ENCODE measurements around the gene JTB.
"Not testable (repeated sequence)": the region's sequence is repeated elsewhere in the genome, so short reads cannot be mapped to it uniquely, and the experiment has no call there.

JTB gene

DNA sequence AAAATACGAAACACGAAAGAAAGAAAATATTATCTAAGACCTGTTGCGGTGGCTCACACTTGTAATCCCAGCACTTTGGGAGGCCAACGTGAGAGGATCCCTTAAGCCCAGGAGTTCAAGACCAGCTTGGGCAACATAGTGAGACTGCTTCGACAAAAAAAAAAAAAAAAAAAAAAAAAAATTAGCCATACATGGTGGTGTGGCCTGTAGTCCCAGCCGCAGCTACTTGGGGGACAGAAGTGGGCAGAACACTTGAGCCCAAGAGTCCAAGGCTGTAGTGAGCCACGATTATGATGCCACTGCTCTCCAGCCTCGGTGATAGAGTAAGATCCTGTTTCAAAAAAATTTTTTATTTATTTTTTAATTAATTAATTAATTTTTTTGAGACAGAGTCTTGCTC is 10.1 kb upstream of the JTB start:
- H3K9ac ChIP-seq (ENCODE audit: low read depth, low read length) = no peak overlapping the region
- no peaks in the 10 kb centered on the region for H3K9me3 ChIP-seq (ENCODE audit: control insufficient read depth, insufficient read depth, low read length)
- peaks cover 16% of the 10 kb centered on the region for H3K4me1 ChIP-seq (ENCODE audit: insufficient read depth, low read length)
- H3K36me3 ChIP-seq (ENCODE audit: insufficient read depth, low read length) = peaks cover 16% of the 10 kb centered on the region

DNA sequence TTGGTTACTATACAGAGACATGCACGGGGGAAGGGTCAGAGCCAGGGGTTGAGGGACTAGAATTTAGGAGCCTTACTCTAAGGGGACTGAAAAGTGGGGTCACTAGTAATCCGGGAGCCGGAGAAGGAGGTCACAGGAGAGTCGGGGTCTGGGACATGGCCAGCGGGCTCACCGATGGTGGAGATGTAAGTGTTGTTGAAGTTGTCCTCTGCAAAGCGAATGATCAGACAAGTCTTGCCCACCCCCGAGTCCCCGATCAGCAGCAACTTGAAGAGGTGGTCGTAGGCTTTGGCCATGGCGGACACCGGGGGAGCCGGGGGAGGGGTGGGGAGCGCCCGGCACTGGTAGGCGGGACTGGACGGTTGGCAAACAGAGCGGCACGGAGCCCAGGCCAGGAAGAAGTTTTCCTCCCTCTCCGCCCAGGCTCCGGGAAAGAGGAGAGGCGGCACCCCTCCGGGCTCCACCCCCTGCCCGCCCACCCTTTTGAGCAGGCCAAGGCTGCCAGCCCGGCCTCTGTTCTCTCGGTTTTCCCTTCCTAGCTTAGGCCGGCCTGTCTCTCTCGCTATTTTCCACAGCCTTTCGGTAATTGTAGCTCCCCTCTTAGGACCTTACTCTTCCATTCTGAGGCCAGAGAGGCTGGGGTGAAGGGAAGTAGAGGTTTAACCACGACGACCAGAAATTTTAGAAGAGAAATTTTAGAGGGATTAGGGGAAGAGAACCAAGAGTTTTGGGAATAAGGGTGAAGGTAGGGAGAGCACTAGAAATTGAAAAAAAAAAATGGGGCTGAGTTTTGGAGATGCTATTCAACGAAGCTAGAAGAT is 8.7 kb upstream of the JTB start, which contains the start of gene RAB13:
TSS of gene RAB13 (minus strand) at position 399 of the 821 bp plus-strand sequence. CDS start at position 296, 103 bp downstream.
- Histone ChIP-seq H3K36me3 (ENCODE audit: insufficient read depth, low read length) (peaks cover 8% of the 10 kb centered on the region), H3K9ac (ENCODE audit: low read depth, low read length) (peak within 1 kb of the TSS; percentile 81), H3K9me3 (ENCODE audit: control insufficient read depth, insufficient read depth, low read length) (no peaks in the 10 kb centered on the region), H3K4me1 (ENCODE audit: insufficient read depth, low read length) (peaks cover 11% of the 10 kb centered on the region)

DNA sequence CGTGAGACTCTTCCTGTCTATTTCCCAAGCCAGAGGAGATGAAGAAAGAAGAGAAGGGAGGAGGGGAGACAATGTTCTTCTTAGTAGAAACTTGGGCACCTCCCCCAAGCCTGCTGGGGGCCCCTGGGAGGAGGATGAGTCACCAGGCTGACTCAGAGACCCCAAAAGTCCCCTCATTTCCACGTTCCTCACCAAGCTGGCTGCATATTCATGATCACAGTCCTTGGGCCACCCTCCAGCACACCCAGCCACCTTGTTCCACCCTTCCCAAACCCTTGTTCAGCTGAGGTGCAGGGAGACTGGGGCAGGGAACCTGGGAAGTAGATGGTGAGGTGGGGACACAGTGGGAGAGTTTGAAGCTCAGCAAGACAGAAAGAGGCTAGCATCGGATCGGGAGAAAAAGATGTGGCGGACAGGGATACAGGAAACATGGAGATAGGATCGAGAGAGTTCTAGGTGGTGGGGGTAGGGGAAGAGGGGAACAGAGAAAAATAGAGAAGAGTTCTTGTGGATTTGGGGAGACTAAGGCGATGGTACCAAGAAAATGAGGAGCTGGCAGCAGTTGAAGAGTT is 8.0 kb upstream of the JTB start:
- Histone ChIP-seq H3K4me1 (ENCODE audit: insufficient read depth, low read length) (peaks cover 11% of the 10 kb centered on the region), H3K9me3 (ENCODE audit: control insufficient read depth, insufficient read depth, low read length) (no peaks in the 10 kb centered on the region), H3K9ac (ENCODE audit: low read depth, low read length) (peak overlapping the region; percentile 81), H3K36me3 (ENCODE audit: insufficient read depth, low read length) (peaks cover 7% of the 10 kb centered on the region)

DNA sequence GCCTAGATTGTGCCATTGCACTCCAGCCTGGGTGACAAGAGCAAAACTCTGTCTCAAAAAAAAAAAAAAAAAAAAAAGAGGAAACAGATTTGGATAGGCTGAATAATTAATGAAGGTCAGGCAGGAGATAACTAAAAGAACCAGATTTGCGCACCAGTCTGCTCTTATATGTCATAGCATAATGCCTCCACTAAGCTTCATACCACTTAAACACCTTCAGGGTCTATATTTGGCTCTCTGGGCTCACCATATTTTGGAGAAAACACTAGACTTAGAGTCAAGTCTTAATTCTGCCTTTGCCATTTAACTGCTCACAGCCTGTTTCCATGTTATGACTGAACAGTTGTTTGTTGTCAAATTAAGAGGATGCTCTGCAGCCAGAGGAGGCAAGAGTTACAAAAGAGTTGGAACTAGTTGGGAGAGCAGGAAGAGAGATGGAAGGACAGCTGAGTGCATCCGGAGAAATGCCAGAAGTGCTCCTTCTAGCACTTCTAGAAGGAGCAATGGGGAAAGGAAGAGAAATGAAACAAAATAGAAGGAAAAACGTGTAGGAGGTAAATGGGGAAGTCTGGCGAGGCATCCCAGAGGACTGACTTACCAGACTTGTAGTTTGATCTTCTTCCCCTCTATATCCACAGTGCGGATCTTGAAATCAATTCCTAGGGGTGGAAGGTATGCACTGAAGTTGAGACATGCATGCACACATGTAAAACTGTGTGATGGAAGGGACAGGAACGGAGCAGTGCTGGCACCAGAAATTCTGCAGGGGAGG is 6.8 kb upstream of the JTB start:
- H3K9ac ChIP-seq (ENCODE audit: low read depth, low read length) = peak overlapping the region; percentile 81
- peaks cover 11% of the 10 kb centered on the region for H3K4me1 ChIP-seq (ENCODE audit: insufficient read depth, low read length)
- no peaks in the 10 kb centered on the region for H3K9me3 ChIP-seq (ENCODE audit: control insufficient read depth, insufficient read depth, low read length)
- H3K36me3 ChIP-seq (ENCODE audit: insufficient read depth, low read length) = peaks cover 7% of the 10 kb centered on the region

DNA sequence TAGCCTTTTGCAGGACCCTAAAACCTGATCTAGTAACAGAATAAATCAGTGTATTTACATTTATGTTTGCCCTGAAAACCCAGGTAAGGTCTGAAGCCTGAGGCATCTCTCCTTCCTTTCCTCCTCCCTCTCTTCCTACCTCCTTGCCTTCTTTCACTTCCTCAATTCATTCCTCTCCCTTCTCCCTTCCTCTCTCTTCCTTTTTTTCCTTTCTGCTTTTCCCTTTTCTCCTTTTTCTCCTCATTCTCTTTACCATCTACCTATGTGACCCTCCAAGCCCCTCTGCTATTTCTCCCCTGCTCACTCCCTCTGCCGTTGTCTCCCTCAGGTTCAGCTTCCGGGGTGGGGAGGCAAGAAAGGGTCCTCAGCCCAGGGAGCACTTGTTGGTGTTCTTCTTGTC is 4.3 kb upstream of the JTB start:
- peaks cover 11% of the 10 kb centered on the region for H3K4me1 ChIP-seq (ENCODE audit: insufficient read depth, low read length)
- H3K9ac ChIP-seq (ENCODE audit: low read depth, low read length); H3K9me3 ChIP-seq (ENCODE audit: control insufficient read depth, insufficient read depth, low read length); H3K36me3 ChIP-seq (ENCODE audit: insufficient read depth, low read length): not testable (repeated sequence)

DNA sequence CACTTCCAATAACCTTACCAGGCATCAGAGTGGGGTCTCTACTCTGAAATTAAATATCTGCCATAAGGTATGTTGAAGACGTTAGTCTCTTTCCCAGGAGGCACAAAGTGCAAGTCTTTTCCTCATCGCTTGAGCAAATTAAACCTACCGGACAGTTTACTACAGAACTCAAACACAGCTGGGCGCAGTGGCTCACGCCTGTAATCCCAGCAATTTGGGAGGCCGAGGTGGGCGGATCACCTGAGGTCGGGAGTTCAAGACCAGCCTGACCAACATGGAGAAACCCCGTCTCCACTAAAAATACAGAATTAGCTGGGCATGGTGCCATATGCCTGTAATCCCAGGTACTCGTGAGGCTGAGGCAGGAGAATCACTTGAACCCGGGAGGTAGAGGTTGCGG is 1.6 kb upstream of the JTB start:
- H3K36me3 ChIP-seq (ENCODE audit: insufficient read depth, low read length); H3K9ac ChIP-seq (ENCODE audit: low read depth, low read length); H3K4me1 ChIP-seq (ENCODE audit: insufficient read depth, low read length); H3K9me3 ChIP-seq (ENCODE audit: control insufficient read depth, insufficient read depth, low read length): not testable (repeated sequence)

DNA sequence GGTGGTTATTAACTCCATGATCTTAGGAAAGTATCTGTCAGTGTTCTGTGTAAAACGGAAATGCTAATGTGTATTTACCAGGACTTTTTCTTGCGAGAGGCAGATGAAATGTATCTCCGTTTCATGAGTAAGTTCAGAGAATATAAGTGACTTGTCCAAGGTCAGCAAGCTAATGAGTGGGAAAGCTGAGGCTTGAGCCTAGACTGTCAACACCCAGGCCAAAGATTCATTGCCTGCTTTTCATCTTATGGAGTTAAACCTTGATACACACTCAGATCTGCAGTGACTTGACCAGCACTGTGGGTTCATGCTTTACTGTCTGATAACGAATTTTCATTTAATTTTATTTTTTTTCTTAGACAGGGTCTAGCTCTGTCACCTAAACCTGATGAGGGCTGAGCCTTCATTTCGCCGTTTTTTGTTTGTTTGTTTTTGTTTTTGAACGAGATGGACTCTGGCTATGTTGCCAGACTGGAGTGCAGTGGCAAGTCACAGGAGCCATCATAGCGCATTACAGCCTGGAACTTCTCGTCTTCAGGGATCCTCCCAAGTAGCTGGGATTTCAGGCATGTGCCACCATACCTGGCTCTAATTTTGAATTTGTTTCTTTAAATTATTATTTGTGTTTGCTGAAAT is 918 bp upstream of the JTB start:
- Histone ChIP-seq H3K9me3 (ENCODE audit: control insufficient read depth, insufficient read depth, low read length) (no peaks in the 10 kb centered on the region), H3K36me3 (ENCODE audit: insufficient read depth, low read length) (peaks cover 7% of the 10 kb centered on the region), H3K4me1 (ENCODE audit: insufficient read depth, low read length) (no peaks in the 10 kb centered on the region), H3K9ac (ENCODE audit: low read depth, low read length) (peak overlapping the region; percentile 78; the same call in 1 of the 2 replicates)

DNA sequence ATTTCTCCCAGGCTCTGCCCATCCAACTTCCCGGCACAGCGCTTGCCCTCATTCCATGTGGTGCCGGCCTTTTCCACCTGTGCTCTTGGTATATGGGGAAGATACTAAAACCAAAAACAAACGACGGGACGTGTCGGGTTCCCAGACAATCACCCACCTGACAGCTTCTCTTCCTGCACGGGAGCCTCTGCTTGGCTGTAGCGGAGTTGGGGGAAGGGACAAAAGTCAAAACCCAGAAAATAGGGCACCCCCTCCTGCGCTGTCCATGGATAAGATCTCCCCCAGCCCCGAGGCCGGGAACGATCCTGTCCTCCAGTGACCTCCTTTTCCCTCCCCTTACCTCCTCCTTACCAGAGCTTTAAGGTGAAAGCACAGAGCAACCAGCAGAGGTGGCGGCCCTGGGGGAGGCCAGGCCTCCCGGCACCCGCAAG is 640 bp downstream of the JTB start:
- Histone ChIP-seq H3K9ac (ENCODE audit: low read depth, low read length) (peak overlapping the region; percentile 78), H3K4me1 (ENCODE audit: insufficient read depth, low read length) (no peaks in the 10 kb centered on the region), H3K9me3 (ENCODE audit: control insufficient read depth, insufficient read depth, low read length) (no peaks in the 10 kb centered on the region), H3K36me3 (ENCODE audit: insufficient read depth, low read length) (peaks cover 6% of the 10 kb centered on the region; the same call in 1 of the 2 replicates)

DNA sequence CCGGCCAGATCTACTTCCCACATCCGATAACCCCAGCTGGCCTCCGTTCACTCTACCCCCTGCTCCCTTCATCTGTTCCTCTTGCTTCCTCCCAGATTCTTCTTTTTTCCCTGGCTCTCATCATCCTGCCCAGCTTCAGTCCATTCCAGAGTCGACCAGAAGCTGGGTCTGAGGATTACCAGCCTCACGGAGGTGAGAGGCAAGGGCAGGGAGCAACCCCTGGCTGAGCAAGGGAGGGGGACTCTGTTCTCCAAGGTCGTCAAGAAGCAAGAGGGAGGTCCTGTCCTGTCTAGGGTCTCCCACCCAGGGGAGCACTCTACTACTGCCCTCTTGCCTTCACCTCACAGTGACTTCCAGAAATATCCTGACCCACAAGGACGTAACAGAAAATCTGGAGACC is 3.9 kb downstream of the JTB start:
- Histone ChIP-seq H3K9me3 (ENCODE audit: control insufficient read depth, insufficient read depth, low read length) (no peaks in the 10 kb centered on the region), H3K4me1 (ENCODE audit: insufficient read depth, low read length) (peaks cover 2% of the 10 kb centered on the region; the same call in 1 of the 2 replicates), H3K36me3 (ENCODE audit: insufficient read depth, low read length) (0 out of 2 replicates have a peak, but pooled peaks cover 2% of the 10 kb centered on the region), H3K9ac (ENCODE audit: low read depth, low read length) (no peak overlapping the region)

DNA sequence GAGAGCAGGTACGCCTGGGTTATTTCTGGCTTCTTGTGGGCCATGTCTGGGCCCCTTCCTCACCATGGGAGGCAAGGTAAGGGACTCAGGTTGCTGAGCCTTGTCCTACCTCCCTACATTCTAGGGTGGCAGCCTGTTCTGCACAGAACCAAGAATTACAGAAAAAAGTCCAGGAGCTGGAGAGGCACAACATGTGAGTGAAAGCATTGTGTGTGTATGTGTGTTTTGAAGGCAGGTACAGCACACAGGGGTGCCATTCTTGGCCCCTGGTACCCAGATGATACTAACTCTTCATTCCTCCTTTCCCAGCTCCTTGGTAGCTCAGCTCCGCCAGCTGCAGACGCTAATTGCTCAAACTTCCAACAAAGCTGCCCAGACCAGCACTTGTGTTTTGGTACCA is 4.4 kb downstream of the JTB start:
- peaks cover 4% of the 10 kb centered on the region; the same call in 1 of the 2 replicates for H3K4me1 ChIP-seq (ENCODE audit: insufficient read depth, low read length)
- 0 out of 2 replicates have a peak, but pooled peaks cover 2% of the 10 kb centered on the region for H3K36me3 ChIP-seq (ENCODE audit: insufficient read depth, low read length)
- H3K9ac ChIP-seq (ENCODE audit: low read depth, low read length) = no peak overlapping the region
- no peaks in the 10 kb centered on the region for H3K9me3 ChIP-seq (ENCODE audit: control insufficient read depth, insufficient read depth, low read length)

DNA sequence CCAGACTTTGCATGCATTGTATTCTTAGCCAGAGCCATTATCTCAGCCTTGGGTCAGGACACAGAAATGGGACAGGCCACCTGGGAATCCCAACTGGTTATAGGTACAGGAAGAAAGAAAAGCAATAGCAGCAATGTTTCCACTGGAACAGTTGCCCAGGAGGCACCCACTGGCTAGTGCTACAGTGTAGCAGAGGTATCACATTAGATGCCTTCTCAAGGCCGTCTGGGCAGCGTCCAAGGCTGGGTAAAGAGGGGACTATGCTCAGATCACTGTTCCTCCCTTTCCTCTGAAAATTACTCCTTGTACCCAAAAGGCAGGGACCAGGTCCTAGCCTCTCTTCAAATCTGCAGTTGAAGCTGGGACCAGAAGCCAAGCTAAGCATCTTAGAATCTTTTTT is 7.1 kb downstream of the JTB start:
- Histone ChIP-seq H3K9me3 (ENCODE audit: control insufficient read depth, insufficient read depth, low read length) (no peaks in the 10 kb centered on the region), H3K9ac (ENCODE audit: low read depth, low read length) (no peak overlapping the region), H3K36me3 (ENCODE audit: insufficient read depth, low read length) (0 out of 2 replicates have a peak, but pooled peaks cover 2% of the 10 kb centered on the region), H3K4me1 (ENCODE audit: insufficient read depth, low read length) (peaks cover 8% of the 10 kb centered on the region; the same call in 1 of the 2 replicates)

DNA sequence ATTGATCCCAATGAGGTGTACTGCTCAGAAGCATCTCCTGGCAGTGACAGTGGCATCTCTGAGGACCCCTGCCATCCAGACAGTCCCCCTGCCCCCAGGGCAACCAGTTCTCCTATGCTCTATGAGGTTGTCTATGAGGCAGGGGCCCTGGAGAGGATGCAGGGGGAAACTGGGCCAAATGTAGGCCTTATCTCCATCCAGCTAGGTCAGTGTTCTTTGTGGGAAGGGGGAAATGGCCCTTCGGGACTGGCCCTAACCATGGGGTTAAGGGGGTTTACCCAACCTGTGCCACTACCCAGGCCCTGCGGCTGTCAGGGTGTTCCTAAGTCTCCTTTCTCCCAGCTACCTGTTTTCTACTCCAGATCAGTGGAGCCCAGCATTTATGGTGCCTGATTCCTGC is 8.5 kb downstream of the JTB start:
- H3K9me3 ChIP-seq (ENCODE audit: control insufficient read depth, insufficient read depth, low read length) = no peaks in the 10 kb centered on the region
- peak overlapping the region; percentile 71 for H3K9ac ChIP-seq (ENCODE audit: low read depth, low read length)
- H3K4me1 ChIP-seq (ENCODE audit: insufficient read depth, low read length) = peaks cover 8% of the 10 kb centered on the region; the same call in 1 of the 2 replicates
- 0 out of 2 replicates have a peak, but pooled peaks cover 2% of the 10 kb centered on the region for H3K36me3 ChIP-seq (ENCODE audit: insufficient read depth, low read length)

DNA sequence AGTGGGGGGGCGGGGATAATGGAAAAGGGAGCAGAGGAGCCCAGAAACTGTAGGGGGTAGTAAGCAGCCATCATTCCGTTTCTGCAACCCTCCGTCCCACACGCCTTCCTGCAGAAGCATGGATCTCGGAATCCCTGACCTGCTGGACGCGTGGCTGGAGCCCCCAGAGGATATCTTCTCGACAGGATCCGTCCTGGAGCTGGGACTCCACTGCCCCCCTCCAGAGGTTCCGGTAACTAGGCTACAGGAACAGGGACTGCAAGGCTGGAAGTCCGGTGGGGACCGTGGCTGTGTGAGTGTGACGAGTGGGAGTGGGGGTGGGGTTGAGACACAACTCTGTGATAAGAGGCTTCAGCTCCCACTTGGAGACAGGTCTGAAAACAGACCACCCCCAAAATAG is 9.1 kb downstream of the JTB start:
- peaks cover 8% of the 10 kb centered on the region; the same call in 1 of the 2 replicates for H3K4me1 ChIP-seq (ENCODE audit: insufficient read depth, low read length)
- no peaks in the 10 kb centered on the region for H3K9me3 ChIP-seq (ENCODE audit: control insufficient read depth, insufficient read depth, low read length)
- 0 out of 2 replicates have a peak, but pooled peaks cover 2% of the 10 kb centered on the region for H3K36me3 ChIP-seq (ENCODE audit: insufficient read depth, low read length)
- peak overlapping the region; percentile 71 for H3K9ac ChIP-seq (ENCODE audit: low read depth, low read length)

DNA sequence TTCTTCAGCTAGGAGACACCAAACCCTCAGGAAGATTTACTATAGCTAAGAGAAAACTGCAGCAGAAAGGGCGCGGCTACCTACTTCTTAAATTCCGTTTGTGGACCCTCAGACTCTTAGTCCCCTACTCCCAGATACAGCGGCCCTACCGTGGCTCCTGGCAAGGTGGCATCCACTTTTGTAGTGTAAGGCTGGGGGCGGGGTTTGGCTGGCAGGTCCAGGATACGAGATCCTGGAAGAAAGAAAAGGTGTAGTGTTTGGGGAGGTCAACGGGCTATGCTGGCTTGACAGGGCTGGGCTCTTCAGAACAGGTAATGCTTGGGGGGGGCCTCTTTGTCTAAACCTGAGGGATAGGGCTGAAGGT is 9.5 kb downstream of the JTB start:
- Histone ChIP-seq H3K9me3 (ENCODE audit: control insufficient read depth, insufficient read depth, low read length) (no peaks in the 10 kb centered on the region), H3K4me1 (ENCODE audit: insufficient read depth, low read length) (peaks cover 8% of the 10 kb centered on the region; the same call in 1 of the 2 replicates), H3K36me3 (ENCODE audit: insufficient read depth, low read length) (0 out of 2 replicates have a peak, but pooled peaks cover 2% of the 10 kb centered on the region), H3K9ac (ENCODE audit: low read depth, low read length) (peak overlapping the region; percentile 71)

All from ES-I3 (cell line).